Mesodermal cell (in vitro differentiated cells): ENCODE results near the gene MACROD1.

ENCODE experiments used
- H3K27ac ChIP-seq: 2 replicates; pipeline ENCODE4 v1.7.0; 2013; ENCODE audit warnings: mild to moderate bottlenecking, low read depth, low read length, moderate library complexity; ENCODE audit not compliant: severe bottlenecking
- H3K36me3 ChIP-seq: 2 replicates; pipeline ENCODE4 v1.7.1; 2013; ENCODE audit warnings: mild to moderate bottlenecking, low read length, moderate library complexity; ENCODE audit not compliant: control insufficient read depth, insufficient read depth
- H3K4me1 ChIP-seq: one replicate; pipeline ENCODE4 v1.7.1; 2013; ENCODE audit warnings: mild to moderate bottlenecking, low read length; ENCODE audit not compliant: insufficient read depth, control insufficient read depth, poor library complexity, severe bottlenecking
- H3K4me3 ChIP-seq: 2 replicates; pipeline ENCODE4 v1.7.0; 2013; ENCODE audit warnings: low read length, control low read depth, mild to moderate bottlenecking; ENCODE audit not compliant: insufficient read depth, poor library complexity, severe bottlenecking; ENCODE audit errors: extremely low read depth
- H3K9me3 ChIP-seq: 2 replicates; pipeline ENCODE4 v1.7.1; 2013; ENCODE audit warnings: mild to moderate bottlenecking, low read length, moderate library complexity; ENCODE audit not compliant: control insufficient read depth
- WGBS, 2 experiments: methylation state at CpG; one replicate each; pipeline ENCODE4 v1.1.5; 2013; ENCODE audit warnings: missing lambda C conversion rate in 2 of 2; ENCODE audit not compliant: insufficient coverage in 2 of 2; 5-methylcytosine and 5-hydroxymethylcytosine counted together

MACROD1 gene

DNA sequence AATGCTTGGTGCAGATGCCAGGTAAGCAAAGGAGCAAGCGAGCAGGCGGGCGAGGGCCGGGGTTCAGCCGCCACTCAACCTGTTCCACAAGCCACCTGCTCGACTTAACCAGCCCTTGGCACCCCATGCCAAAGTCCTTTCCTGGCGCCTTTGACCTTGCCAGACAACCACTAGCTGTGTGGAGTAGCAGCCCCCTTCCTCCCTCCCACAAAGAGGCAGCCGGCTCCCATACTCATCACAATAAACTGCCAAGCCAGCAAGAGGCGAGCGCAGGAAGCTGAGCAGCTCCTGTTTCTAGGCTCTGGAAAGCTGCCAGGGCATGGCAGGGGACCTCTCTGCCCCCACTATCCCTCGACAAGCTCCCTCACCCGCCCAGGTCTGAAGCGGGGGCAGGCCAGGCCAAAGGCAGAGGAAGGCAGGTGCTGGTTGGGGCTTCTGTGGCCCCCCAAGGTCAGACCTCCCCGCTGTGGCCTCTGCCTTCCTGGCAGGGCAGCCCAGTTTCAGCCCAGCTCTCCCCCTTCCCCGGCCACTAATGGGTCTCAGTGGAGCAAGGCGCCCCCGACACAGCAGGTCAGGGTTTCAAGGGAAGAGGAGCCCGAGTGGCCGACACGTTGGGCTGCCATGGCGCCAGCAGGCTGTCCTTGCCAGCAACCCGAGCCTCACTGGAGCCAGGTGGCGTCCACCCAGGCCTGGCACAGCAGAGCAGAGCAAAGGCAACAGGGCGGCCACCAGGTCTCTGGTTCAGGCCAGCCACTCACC, 15.3 kb downstream of the MACROD1 start:
- Histone ChIP-seq H3K27ac (no peak overlapping the region), H3K4me3 (no peak overlapping the region), H3K4me1 (no peaks in the 10 kb centered on the region), H3K9me3 (no peaks in the 10 kb centered on the region), H3K36me3 (no peaks in the 10 kb centered on the region)
- WGBS, 2 experiments = 90 to 92% methylated on average over 16 to 24 of the region's 24 CpGs

DNA sequence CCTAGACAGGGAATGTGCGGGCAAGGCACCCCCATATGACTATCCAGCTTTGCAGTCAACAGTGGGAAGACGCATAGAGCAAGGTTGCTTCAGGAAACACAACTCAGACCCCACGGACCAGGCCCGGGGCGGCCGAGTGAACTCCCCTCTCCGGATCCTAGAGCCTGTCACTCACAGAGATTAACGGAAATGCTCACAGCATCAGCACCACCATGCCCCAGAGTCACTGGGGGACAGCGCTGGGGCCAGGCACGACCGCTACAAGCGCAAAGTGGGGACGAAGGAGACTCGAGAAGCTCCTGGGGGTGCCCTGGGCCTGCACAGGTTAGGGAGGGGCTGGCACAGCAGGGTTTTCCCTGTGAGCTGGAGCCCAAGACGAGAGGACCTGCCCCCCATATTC, 15.9 kb downstream of the MACROD1 start:
- Histone ChIP-seq H3K36me3 (no peaks in the 10 kb centered on the region), H3K9me3 (no peaks in the 10 kb centered on the region), H3K4me1 (no peaks in the 10 kb centered on the region), H3K27ac (no peak overlapping the region), H3K4me3 (no peak overlapping the region)
- 91 to 94% methylated on average over 15 of the region's 15 CpGs for WGBS, 2 experiments

DNA sequence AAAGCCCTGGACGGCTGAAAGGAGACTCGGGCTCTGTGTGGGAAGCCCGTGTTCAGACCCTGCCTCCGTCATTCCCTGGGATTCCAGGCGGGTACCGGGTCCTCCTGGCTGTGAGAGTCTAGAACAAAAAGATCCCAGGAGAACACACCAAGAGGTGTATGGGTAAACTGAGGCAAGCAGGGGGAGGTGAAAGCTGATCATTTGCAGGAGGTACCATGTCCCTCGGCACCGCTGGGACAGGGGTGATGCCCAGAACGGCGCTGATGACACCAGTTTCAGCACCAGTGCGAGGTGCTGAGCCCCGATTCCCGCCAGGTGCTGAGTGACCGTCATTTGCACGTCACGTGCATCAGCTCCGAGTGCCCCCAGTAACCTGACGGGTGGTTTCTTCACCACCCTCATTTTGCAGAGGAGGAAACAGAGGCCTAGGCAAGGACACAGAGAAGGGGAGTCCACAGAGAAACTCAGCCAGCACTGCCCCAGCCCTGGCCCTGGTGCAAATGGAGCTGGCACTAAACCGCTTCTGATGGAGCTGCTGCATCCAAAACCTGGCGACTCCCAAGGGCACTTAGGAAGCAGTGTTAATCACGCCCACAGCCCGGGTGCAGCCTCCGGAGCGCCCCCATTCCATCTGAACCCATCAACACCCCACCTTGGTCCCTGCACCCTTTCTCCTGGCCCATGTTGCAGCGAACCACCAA, 16.8 kb downstream of the MACROD1 start:
- no peak overlapping the region for H3K4me3 ChIP-seq
- no peak overlapping the region for H3K27ac ChIP-seq
- no peaks in the 10 kb centered on the region for H3K9me3 ChIP-seq
- 76 to 77% methylated on average over 22 to 23 of the region's 25 CpGs for WGBS, 2 experiments
- no peaks in the 10 kb centered on the region for H3K4me1 ChIP-seq
- H3K36me3 ChIP-seq = no peaks in the 10 kb centered on the region

DNA sequence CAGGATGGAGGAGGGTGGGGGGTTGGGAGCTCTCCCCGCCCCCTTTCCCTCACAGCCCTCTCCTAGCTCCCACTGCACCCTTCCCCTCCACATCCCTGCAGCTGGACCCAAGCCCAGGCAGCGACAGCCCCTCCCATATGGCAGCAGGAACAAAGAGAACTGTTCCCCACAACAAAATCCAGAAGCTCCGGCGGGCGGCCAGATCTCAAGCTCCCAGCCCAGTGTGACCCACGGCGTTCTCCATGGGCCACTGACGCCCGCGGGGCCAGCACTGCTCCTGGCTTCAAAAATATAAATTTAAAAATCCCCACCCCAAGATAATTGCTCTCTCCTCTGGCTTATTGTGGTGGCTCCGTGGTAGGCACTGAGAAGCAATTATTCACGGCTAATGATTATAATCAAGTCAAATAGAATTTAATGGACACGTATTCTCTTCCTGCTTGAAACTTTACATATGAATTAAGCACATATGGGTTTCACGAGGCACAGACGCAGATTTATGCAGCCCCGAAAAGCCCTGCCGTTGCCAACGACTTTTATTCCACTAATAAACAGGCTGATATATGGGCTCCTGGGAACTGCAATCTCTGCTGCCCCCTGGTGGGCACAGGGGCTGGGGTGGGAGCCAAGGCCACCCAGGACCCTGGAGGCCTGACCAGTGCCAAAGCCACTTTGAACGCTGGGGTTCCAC, 17.5 kb downstream of the MACROD1 start:
- no peaks in the 10 kb centered on the region for H3K9me3 ChIP-seq
- no peaks in the 10 kb centered on the region for H3K4me1 ChIP-seq
- no peaks in the 10 kb centered on the region for H3K36me3 ChIP-seq
- 34 to 45% methylated on average over 6 to 9 of the region's 19 CpGs for WGBS, 2 experiments
- H3K27ac ChIP-seq = no peak overlapping the region
- H3K4me3 ChIP-seq = no peak overlapping the region

DNA sequence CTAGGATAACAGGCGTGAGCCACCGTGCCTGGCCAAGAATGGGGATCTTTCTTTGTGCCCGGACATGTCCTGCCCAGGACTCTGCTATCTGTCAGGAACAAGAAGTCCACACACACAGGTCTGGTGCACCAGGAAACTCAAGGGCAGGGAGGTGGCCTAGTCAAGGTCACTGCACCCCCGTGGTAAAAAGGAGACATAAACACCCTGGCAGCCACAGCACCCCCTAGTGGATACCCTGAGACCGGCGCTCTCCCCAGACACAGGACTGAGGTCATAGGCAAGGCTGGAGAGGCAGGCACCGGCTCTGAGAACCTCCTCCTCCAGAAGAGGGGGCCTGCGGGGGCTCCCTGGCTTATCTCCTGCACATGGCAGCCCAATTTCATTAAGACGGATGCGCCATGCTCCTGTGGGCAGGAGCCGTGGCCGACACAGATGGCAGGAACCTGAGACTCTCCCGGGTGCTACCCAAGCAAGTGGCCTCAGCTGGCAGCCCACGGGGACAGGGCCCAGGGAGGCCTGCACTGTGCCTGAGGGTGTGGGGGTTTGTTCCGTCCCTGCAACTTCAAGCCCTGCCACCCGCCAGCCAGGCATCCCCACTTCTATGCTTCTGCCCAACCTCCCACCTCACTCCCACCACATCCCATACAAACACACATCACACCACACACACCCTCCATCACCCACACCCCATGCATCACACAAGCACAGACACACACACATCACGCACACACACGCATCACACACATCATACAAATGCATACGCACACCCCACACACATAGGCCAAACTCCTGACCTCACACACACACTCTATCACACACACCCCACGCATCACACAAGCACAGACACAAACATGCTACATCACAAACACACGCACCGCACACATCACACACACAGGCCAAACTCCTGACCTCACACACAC, 19.6 kb downstream of the MACROD1 start:
- no peak overlapping the region for H3K27ac ChIP-seq
- 73 to 78% methylated on average over 17 to 19 of the region's 22 CpGs for WGBS, 2 experiments
- H3K9me3 ChIP-seq = no peaks in the 10 kb centered on the region
- H3K4me3 ChIP-seq = no peak overlapping the region
- H3K36me3 ChIP-seq = no peaks in the 10 kb centered on the region
- H3K4me1 ChIP-seq = no peaks in the 10 kb centered on the region

DNA sequence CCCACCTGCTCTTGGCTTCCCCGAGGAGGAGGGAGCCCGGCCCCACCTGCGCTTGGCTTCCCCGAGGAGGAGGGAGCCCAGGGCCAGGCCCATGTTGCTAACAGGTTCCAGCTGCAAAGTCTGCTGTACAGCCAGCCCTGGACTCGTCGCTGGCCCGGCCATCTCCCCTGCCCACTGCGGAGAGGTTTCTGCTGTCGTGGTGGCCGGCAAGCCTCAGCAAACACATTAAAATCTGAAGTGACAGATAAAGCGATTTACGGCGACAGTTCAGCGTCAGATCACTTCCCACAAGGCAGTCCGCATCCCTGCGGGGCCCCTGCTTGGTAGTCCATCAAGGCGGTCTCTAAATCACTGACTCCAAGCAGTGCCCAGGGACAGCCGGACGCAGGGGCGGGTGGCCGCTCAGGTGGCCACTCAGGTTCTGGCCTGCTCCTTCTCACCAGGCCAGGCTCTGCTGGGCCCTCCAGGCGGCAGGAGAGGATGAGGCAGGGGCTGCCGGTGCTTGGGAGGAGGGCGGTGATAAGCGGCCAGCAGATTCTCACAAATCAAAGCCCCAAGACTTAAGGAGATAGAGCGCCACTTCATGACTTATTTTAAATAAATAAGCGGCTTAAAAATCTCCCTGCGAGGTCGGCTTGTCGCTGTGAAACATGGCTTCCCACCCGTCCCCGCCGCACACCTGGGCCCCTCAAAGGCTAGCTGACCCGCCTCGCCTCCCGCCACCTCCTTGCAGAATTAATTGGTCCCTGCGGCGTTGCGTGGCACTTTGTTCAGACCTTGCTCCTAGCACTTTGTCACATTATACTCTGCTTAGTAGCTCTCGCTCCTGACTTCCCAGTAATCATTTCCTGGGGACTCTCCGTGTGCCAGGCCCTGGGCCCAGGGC, 21.1 kb downstream of the MACROD1 start:
- no peaks in the 10 kb centered on the region for H3K36me3 ChIP-seq

DNA sequence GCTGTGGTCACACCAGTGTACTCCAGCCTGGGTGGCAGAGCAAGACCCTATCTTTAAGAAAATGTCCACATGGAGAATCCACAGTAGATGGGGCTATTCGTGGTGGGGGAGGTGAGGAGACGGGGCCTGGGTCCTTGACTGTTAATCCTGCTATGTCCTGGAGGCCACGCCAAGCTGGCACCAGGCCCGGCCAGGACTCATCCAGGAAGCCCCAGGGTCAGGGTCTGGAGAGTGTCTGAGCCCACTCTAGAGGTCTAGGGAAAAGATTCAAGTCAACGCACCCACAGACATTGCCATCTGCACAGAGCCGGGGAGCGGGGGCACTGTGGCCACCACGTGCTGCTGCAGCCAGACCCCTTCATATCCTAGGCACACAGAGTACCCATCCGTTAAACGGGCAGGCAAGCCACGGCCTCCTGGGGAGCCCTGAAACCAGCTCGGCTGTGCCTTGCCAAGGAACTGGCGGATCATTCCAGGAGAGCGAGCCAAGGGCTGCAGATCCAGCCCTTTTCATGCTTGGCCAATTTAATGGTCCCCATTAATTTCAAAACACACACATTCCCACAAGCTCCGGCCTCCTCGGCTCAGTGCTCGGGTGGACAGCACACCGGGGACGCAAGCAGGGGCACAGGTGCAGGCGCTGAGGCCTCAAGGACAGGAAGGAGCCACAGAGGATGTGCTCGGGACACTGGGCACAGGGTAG, 24.7 kb downstream of the MACROD1 start:
- H3K9me3 ChIP-seq = no peaks in the 10 kb centered on the region
- H3K36me3 ChIP-seq = no peaks in the 10 kb centered on the region
- no peak overlapping the region for H3K27ac ChIP-seq
- no peak overlapping the region for H3K4me3 ChIP-seq
- 86 to 93% methylated on average over 16 to 21 of the region's 21 CpGs for WGBS, 2 experiments
- H3K4me1 ChIP-seq = no peaks in the 10 kb centered on the region

More for the DNA sequence above, 21.1 kb downstream of the MACROD1 start:
- no peak overlapping the region for H3K27ac ChIP-seq
- 93 to 95% methylated on average over 37 to 38 of the region's 41 CpGs for WGBS, 2 experiments
- H3K9me3 ChIP-seq = no peaks in the 10 kb centered on the region
- H3K4me1 ChIP-seq = no peaks in the 10 kb centered on the region
- no peak overlapping the region for H3K4me3 ChIP-seq

DNA sequence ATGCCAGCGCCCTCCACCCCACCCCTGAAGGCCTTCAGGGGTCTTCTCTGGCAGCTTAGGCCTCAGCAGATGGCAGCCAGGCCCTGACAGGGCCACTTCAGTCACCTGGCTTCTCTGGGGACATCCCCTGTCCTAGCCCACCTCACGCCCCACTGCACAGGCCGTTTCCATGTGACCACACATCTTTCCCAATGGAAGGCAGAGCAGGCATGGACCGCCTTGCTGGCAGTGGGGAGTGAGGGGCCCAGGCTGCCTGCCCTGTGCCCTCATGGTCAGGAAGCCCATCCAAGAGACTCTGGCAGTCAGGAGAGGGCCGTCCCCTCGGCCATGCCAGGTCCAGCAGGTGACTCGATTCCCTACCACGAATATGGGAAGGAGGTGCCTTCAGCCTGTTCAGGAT, 25.8 kb downstream of the MACROD1 start:
- H3K36me3 ChIP-seq = no peaks in the 10 kb centered on the region
- no peaks in the 10 kb centered on the region for H3K4me1 ChIP-seq
- H3K4me3 ChIP-seq = no peak overlapping the region
- H3K9me3 ChIP-seq = no peaks in the 10 kb centered on the region
- 91 to 92% methylated on average over 8 of the region's 8 CpGs for WGBS, 2 experiments
- no peak overlapping the region for H3K27ac ChIP-seq

DNA sequence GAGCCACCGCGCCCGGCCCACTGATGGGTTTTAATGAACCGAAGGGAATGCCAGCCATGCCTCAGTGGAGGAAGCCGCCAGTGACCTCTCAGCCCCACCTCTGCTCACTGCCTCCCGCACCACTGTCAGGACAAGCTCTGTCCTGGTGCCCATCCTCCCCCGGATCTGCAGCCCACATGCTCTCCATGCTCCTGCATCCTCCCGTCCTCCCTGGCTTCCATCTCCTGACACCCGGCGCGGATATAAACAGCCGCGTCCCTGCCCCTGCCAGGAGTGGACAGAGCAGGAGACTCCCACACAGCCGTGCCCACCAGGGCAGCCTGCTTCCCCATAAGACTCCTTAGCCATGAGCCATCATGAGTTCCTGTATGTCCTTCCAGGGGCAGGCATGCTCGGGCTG, 26.9 kb downstream of the MACROD1 start:
- Histone ChIP-seq H3K27ac (no peak overlapping the region), H3K36me3 (no peaks in the 10 kb centered on the region), H3K4me3 (no peak overlapping the region), H3K4me1 (no peaks in the 10 kb centered on the region), H3K9me3 (no peaks in the 10 kb centered on the region)
- WGBS, 2 experiments = 94 to 95% methylated on average over 12 to 13 of the region's 15 CpGs
